Measurements from ENCODE around the gene CLRN1. TPM values are rescaled to one million over a fixed set of nuclear protein-coding genes. Genes with fewer than 3 reads are reported as not detected.

The CLRN1 gene
- polyA plus RNA-seq, 1 donor from 2014 or later = 0.27 TPM

GRCh38 chr3:150890831-150891230, 81.7 kb downstream of the CLRN1 start:
- Histone ChIP-seq H3K27ac (ENCODE audit: low read length) (no peak overlapping the region), H3K9me3 (ENCODE audit: low read length) (no peaks in the 10 kb centered on the region), H3K4me2 (ENCODE audit: low read length) (no peak overlapping the region), H4K20me1 (ENCODE audit: insufficient read depth) (no peaks in the 10 kb centered on the region), H3K4me3 (ENCODE audit: low read length) (no peak overlapping the region), H3K36me3 (ENCODE audit: insufficient read depth, low read length) (no peaks in the 10 kb centered on the region), H3K9me2 (ENCODE audit: insufficient read depth, low read length) (no peaks in the 10 kb centered on the region), H2AFZ (ENCODE audit: low read depth, low read length) (no peak overlapping the region), H3K27me3 (ENCODE audit: insufficient read depth, low read depth, low read length) (no peaks in the 10 kb centered on the region), H3F3A (ENCODE audit: insufficient read depth, low read length, poor library complexity, severe bottlenecking) (no peaks in the 10 kb centered on the region), H3K79me2 (replicated peaks; ENCODE audit: insufficient read depth, low read length) (no peaks in the 10 kb centered on the region), H3K9ac (ENCODE audit: low read length) (no peak overlapping the region)
- no peak for TF ChIP-seq MXI1 (conservative IDR thresholded peaks at IDR 0.05; ENCODE audit: poor library complexity, severe bottlenecking)
- no peak for TF ChIP-seq EZH2 (IDR thresholded peaks at IDR 0.05; ENCODE audit: borderline replicate concordance, insufficient read depth, low read length, poor library complexity, severe bottlenecking)
- TF ChIP-seq EP300 (conservative IDR thresholded peaks at IDR 0.05; ENCODE audit: poor library complexity, severe bottlenecking) = no peak
- no peak for TF ChIP-seq RAD21 (conservative IDR thresholded peaks at IDR 0.05)
- TF ChIP-seq SMC3 (conservative IDR thresholded peaks at IDR 0.05; ENCODE audit: poor library complexity) = no peak
- TF ChIP-seq POLR2AphosphoS5 (IDR thresholded peaks at IDR 0.05) = no peak
- no peak for TF ChIP-seq REST (IDR thresholded peaks at IDR 0.05; ENCODE audit: borderline replicate concordance)
- TF ChIP-seq CTCF (IDR thresholded peaks at IDR 0.05; ENCODE audit: poor library complexity, severe bottlenecking) = no peak
- no peak for TF ChIP-seq TAF1 (IDR thresholded peaks at IDR 0.05; ENCODE audit: low read depth)

GRCh38 chr3:150890295-150890694, 82.2 kb downstream of the CLRN1 start:
- no peaks in the 10 kb centered on the region for H3K27me3 ChIP-seq (ENCODE audit: insufficient read depth, low read depth, low read length)
- H3K36me3 ChIP-seq (ENCODE audit: insufficient read depth, low read length) = no peaks in the 10 kb centered on the region
- no peaks in the 10 kb centered on the region for H3K79me2 ChIP-seq (replicated peaks; ENCODE audit: insufficient read depth, low read length)
- H4K20me1 ChIP-seq (ENCODE audit: insufficient read depth) = no peaks in the 10 kb centered on the region
- TF ChIP-seq REST (IDR thresholded peaks at IDR 0.05; ENCODE audit: borderline replicate concordance) (no peak), TAF1 (IDR thresholded peaks at IDR 0.05; ENCODE audit: low read depth) (no peak), RAD21 (conservative IDR thresholded peaks at IDR 0.05) (no peak), CTCF (IDR thresholded peaks at IDR 0.05; ENCODE audit: poor library complexity, severe bottlenecking) (no peak), SMC3 (conservative IDR thresholded peaks at IDR 0.05; ENCODE audit: poor library complexity) (no peak), POLR2AphosphoS5 (IDR thresholded peaks at IDR 0.05) (no peak), EZH2 (IDR thresholded peaks at IDR 0.05; ENCODE audit: borderline replicate concordance, insufficient read depth, low read length, poor library complexity, severe bottlenecking) (no peak), EP300 (conservative IDR thresholded peaks at IDR 0.05; ENCODE audit: poor library complexity, severe bottlenecking) (no peak), MXI1 (conservative IDR thresholded peaks at IDR 0.05; ENCODE audit: poor library complexity, severe bottlenecking) (no peak)
- H3K27ac ChIP-seq (ENCODE audit: low read length) = no peak overlapping the region
- no peak overlapping the region for H3K4me2 ChIP-seq (ENCODE audit: low read length)
- no peaks in the 10 kb centered on the region for H3K9me2 ChIP-seq (ENCODE audit: insufficient read depth, low read length)
- H2AFZ ChIP-seq (ENCODE audit: low read depth, low read length) = no peak overlapping the region
- no peak overlapping the region for H3K4me3 ChIP-seq (ENCODE audit: low read length)
- H3K9ac ChIP-seq (ENCODE audit: low read length) = no peak overlapping the region
- H3K9me3 ChIP-seq (ENCODE audit: low read length) = no peaks in the 10 kb centered on the region
- H3F3A ChIP-seq (ENCODE audit: insufficient read depth, low read length, poor library complexity, severe bottlenecking) = no peaks in the 10 kb centered on the region

Data from neural cell (in vitro differentiated cells).